ENCODE measurements around the gene MNDA.

- TF ChIP-seq CTCF (IDR thresholded peaks at IDR 0.05) = no peak
- TF ChIP-seq POLR2A (IDR thresholded peaks at IDR 0.05) = no peak
These were observed 67.6 kb downstream of the MNDA start for GRCh38 chr1:158898722-158899121.

All from heart left ventricle (tissue), 13 donors.